IMR-90 (cell line): ENCODE results near the gene SLC31A2. TPM values are rescaled to one million over a fixed set of nuclear protein-coding genes. Genes with fewer than 3 reads are reported as not detected.

ENCODE experiments used
- ATAC-seq: fragments of 200-7000 bp; cut with Tn5 transposase; 2 replicates; pipeline ENCODE4 v1.9.1; 2020; ENCODE audit warnings: low read depth, mild to moderate bottlenecking, moderate library complexity
- BruUV-seq: library from RNA; stranded (reverse); fragments of 400-500 nt; replicated peaks from 2 replicates; lab custom pipeline; 2021; lab: Mats Ljungman, UMichigan
- CTCF ChIA-PET: fragments of 300-600 bp; formaldehyde crosslinking; extraction: SDS; loops from one replicate; lab custom pipeline; 2021; ENCODE audit warnings: antibody characterized with exemption; lab: Yijun Ruan, JAX
- POLR2A ChIA-PET: fragments of 300-600 bp; sonication (Branson Sonifier 250); formaldehyde crosslinking; loops from one replicate; lab custom pipeline; 2022; ENCODE audit warnings: antibody characterized with exemption; ENCODE audit not compliant: unreplicated experiment; lab: Charles Lee
- DNase-seq: peaks from one replicate; pipeline ENCODE4 v3.0.0; 2013
- H2AFZ ChIP-seq: replicated peaks from 2 replicates; pipeline ENCODE3; 2013; ENCODE audit warnings: low read length, mild to moderate bottlenecking; ENCODE audit not compliant: poor library complexity
- H2AK5ac ChIP-seq: 2 replicates; pipeline ENCODE4 v1.6.1; 2013; ENCODE audit warnings: low read depth, low read length, inconsistent platforms
- H2AK9ac ChIP-seq: replicated peaks from 2 replicates; pipeline ENCODE3; 2013; ENCODE audit warnings: mild to moderate bottlenecking, low read depth, low read length, moderate library complexity; ENCODE audit not compliant: poor library complexity
- H2BK120ac ChIP-seq: 2 replicates; pipeline ENCODE4 v1.6.1; 2013; ENCODE audit warnings: low read depth, low read length, inconsistent platforms
- H2BK15ac ChIP-seq: 3 replicates; pipeline ENCODE4 v1.6.1; 2013; ENCODE audit warnings: low read depth, low read length, inconsistent platforms
- H2BK20ac ChIP-seq: 2 replicates; pipeline ENCODE4 v1.6.1; 2013; ENCODE audit warnings: low read depth, mild to moderate bottlenecking, inconsistent platforms, low read length, moderate library complexity
- H2BK5ac ChIP-seq: 2 replicates; pipeline ENCODE4 v1.6.1; 2013; ENCODE audit warnings: mild to moderate bottlenecking, low read depth, low read length, inconsistent platforms; ENCODE audit not compliant: poor library complexity, severe bottlenecking
- H3K14ac ChIP-seq: replicated peaks from 2 replicates; pipeline ENCODE4 v1.6.1; 2013; ENCODE audit warnings: low read depth, low read length, inconsistent platforms
- H3K18ac ChIP-seq: 2 replicates; pipeline ENCODE4 v1.6.1; 2013; ENCODE audit warnings: low read depth, low read length, control low read depth
- H3K23ac ChIP-seq: 2 replicates; pipeline ENCODE4 v1.6.1; 2013; ENCODE audit warnings: low read depth, low read length, inconsistent platforms
- H3K27ac ChIP-seq: 2 replicates; pipeline ENCODE4 v1.5.1; 2013; ENCODE audit warnings: mild to moderate bottlenecking, control low read depth, low read length; ENCODE audit not compliant: insufficient read depth
- H3K27me3 ChIP-seq: 2 replicates; pipeline ENCODE4 v1.6.1; 2013; ENCODE audit warnings: low read length; ENCODE audit not compliant: control insufficient read depth, insufficient read depth
- H3K36me3 ChIP-seq: 2 replicates; pipeline ENCODE4 v1.6.1; 2013; ENCODE audit warnings: low read length, mixed read lengths; ENCODE audit not compliant: control insufficient read depth, insufficient read depth
- H3K4ac ChIP-seq: 2 replicates; pipeline ENCODE4 v1.6.1; 2013; ENCODE audit warnings: low read depth, low read length, inconsistent platforms
- H3K4me1 ChIP-seq: 2 replicates; pipeline ENCODE4 v1.6.1; 2013; ENCODE audit warnings: low read length, mixed read lengths; ENCODE audit not compliant: control insufficient read depth, insufficient read depth
- H3K4me2 ChIP-seq: 2 replicates; pipeline ENCODE4 v1.6.1; 2013; ENCODE audit warnings: low read depth, mild to moderate bottlenecking, control low read depth, low read length, moderate library complexity
- H3K4me3 ChIP-seq: 2 replicates; pipeline ENCODE4 v1.5.1; 2013; ENCODE audit warnings: low read depth, mild to moderate bottlenecking, control low read depth, low read length, moderate library complexity; ENCODE audit not compliant: insufficient read depth
- H3K56ac ChIP-seq: 2 replicates; pipeline ENCODE4 v1.6.1; 2013; ENCODE audit warnings: low read length, inconsistent platforms; ENCODE audit not compliant: insufficient read depth; ENCODE audit errors: extremely low read depth
- H3K79me1 ChIP-seq, 2 experiments: 2 replicates each; pipeline ENCODE4 v1.6.1; 2013; ENCODE audit warnings: low read length in 2 of 2, inconsistent platforms in 1 of 2, low read depth in 1 of 2
- H3K9ac ChIP-seq: 2 replicates; pipeline ENCODE4 v1.6.1; 2013; ENCODE audit warnings: low read depth, low read length, control low read depth
- H3K9me1 ChIP-seq: 2 replicates; pipeline ENCODE4 v1.6.1; 2013; ENCODE audit warnings: low read length, inconsistent platforms; ENCODE audit not compliant: insufficient read depth
- H3K9me3 ChIP-seq: 2 replicates; pipeline ENCODE4 v1.6.1; 2013; ENCODE audit warnings: low read length; ENCODE audit not compliant: control insufficient read depth, insufficient read depth
- H4K20me1 ChIP-seq: 2 replicates; pipeline ENCODE4 v1.6.1; 2013; ENCODE audit warnings: low read length, inconsistent platforms; ENCODE audit not compliant: insufficient read depth
- H4K5ac ChIP-seq: 2 replicates; pipeline ENCODE4 v1.6.1; 2013; ENCODE audit warnings: mild to moderate bottlenecking, low read depth, low read length, control low read depth
- H4K8ac ChIP-seq, 2 experiments: 2 replicates each; pipeline ENCODE4 v1.6.1; 2013; ENCODE audit warnings: low read depth in 2 of 2, low read length in 2 of 2, control low read depth in 1 of 2, inconsistent platforms in 1 of 2
- H4K91ac ChIP-seq: 2 replicates; pipeline ENCODE4 v1.6.1; 2013; ENCODE audit warnings: low read depth, low read length, inconsistent platforms; ENCODE audit not compliant: insufficient read depth
- BHLHE40 ChIP-seq: fragments of 150-350 bp; IDR thresholded peaks from 2 replicates; pipeline ENCODE4 v1.6.1; 2016; ENCODE audit warnings: mild to moderate bottlenecking, low read depth, low read length
- CEBPB ChIP-seq: IDR thresholded peaks from 2 replicates; pipeline ENCODE4 v1.6.1; 2012; ENCODE audit warnings: low read depth, low read length, improper control_type of control experiment
- CHD1 ChIP-seq: IDR thresholded peaks from 2 replicates; pipeline ENCODE4 v1.6.1; 2012; ENCODE audit warnings: low read depth, low read length, improper control_type of control experiment
- CTCF ChIP-seq: conservative IDR thresholded peaks from 2 replicates; pipeline ENCODE4 v1.5.1; 2012; ENCODE audit warnings: mild to moderate bottlenecking, low read depth, low read length, improper control_type of control experiment
- ELK1 ChIP-seq: fragments of 150-350 bp; IDR thresholded peaks from 2 replicates; pipeline ENCODE4 v1.6.1; 2016; ENCODE audit warnings: low read depth, mild to moderate bottlenecking, low read length, moderate library complexity, borderline replicate concordance
- FOS ChIP-seq: fragments of 150-350 bp; IDR thresholded peaks from 2 replicates; pipeline ENCODE4 v1.6.1; 2016; ENCODE audit warnings: low read depth, low read length
- MAFK ChIP-seq: IDR thresholded peaks from 2 replicates; pipeline ENCODE4 v1.6.1; 2012; ENCODE audit warnings: low read depth, low read length, improper control_type of control experiment
- MAZ ChIP-seq: IDR thresholded peaks from 2 replicates; pipeline ENCODE4 v1.6.1; 2012; ENCODE audit warnings: low read depth, mild to moderate bottlenecking, low read length, improper control_type of control experiment, moderate library complexity, borderline replicate concordance
- MXI1 ChIP-seq: IDR thresholded peaks from 2 replicates; pipeline ENCODE4 v1.6.1; 2012; ENCODE audit warnings: low read depth, mild to moderate bottlenecking, low read length, moderate library complexity, borderline replicate concordance
- NFE2L2 ChIP-seq: fragments of 150-350 bp; IDR thresholded peaks from 2 replicates; pipeline ENCODE4 v1.6.1; 2016; ENCODE audit warnings: low read depth, mild to moderate bottlenecking, low read length
- POLR2A ChIP-seq: IDR thresholded peaks from 2 replicates; pipeline ENCODE4 v1.6.1; 2012; ENCODE audit warnings: mild to moderate bottlenecking, low read depth, low read length
- RAD21 ChIP-seq: IDR thresholded peaks from 2 replicates; pipeline ENCODE4 v1.6.1; 2012; ENCODE audit warnings: low read length, improper control_type of control experiment
- RCOR1 ChIP-seq: IDR thresholded peaks from 2 replicates; pipeline ENCODE4 v1.6.1; 2012; ENCODE audit warnings: mild to moderate bottlenecking, low read length, improper control_type of control experiment; ENCODE audit not compliant: insufficient replicate concordance
- RFX5 ChIP-seq: IDR thresholded peaks from 2 replicates; pipeline ENCODE4 v1.8.0; 2012; ENCODE audit warnings: low read depth, mild to moderate bottlenecking, low read length, moderate library complexity
- SMC3 ChIP-seq: fragments of 150-350 bp; IDR thresholded peaks from 2 replicates; pipeline ENCODE4 v1.6.1; 2016; ENCODE audit warnings: low read depth, mild to moderate bottlenecking, antibody characterized with exemption, low read length, moderate library complexity
- WGBS, 2 experiments: methylation state at CpG; one replicate each; pipeline versions ENCODE4 v1.1.5 to v1.1.7; 2013; ENCODE audit warnings: missing lambda C conversion rate in 2 of 2; ENCODE audit not compliant: insufficient read length in 1 of 2; ENCODE audit errors: extremely low coverage in 2 of 2; 5-methylcytosine and 5-hydroxymethylcytosine counted together
- dilution Hi-C: fragments of 300-500 bp; cut with HindIII; formaldehyde crosslinking; loops from one replicate; pipeline ENCODE4 v1.14.3; 2018; ENCODE audit warnings: low sequenced_read_pairs; ENCODE audit not compliant: unreplicated experiment
- in situ Hi-C: fragments of 300-500 bp; cut with MboI; formaldehyde crosslinking; loops from 3 replicates; pipeline ENCODE4 v1.14.3; 2019; ENCODE audit warnings: low sequenced_read_pairs, inconsistent platforms, mixed read lengths
- intact Hi-C: fragments of 100-400 bp; cut with micrococcal nuclease; formaldehyde crosslinking; loops from 2 replicates; pipeline ENCODE4 v1.10.0; 2022
- polyA plus RNA-seq, 3 experiments: library from polyadenylated mRNA; depleted of rRNA; stranded (reverse); fragments of >200 nt; gene quantifications; 2 replicates each; pipeline ENCODE4 v1.2.3, GENCODE V29; 2012; ENCODE audit warnings: low replicate concordance in 1 of 3
- total RNA-seq: library from RNA; depleted of rRNA; stranded (reverse); fragments of >200 nt; gene quantifications from 2 replicates; pipeline ENCODE4 v1.2.3, GENCODE V29; 2012
- TF ChIP-seq, protein P1 (sequence below): fragments of 150-350 bp; IDR thresholded peaks from 2 replicates; pipeline ENCODE4 v1.6.1; 2017; ENCODE audit warnings: mild to moderate bottlenecking, antibody characterized with exemption, low read length, low read depth

SLC31A2 gene
- total and polyA plus RNA-seq, 2 of the 4 experiments (the other 2 are of a cell fraction), result 5.1 to 7.2 TPM

DNA sequence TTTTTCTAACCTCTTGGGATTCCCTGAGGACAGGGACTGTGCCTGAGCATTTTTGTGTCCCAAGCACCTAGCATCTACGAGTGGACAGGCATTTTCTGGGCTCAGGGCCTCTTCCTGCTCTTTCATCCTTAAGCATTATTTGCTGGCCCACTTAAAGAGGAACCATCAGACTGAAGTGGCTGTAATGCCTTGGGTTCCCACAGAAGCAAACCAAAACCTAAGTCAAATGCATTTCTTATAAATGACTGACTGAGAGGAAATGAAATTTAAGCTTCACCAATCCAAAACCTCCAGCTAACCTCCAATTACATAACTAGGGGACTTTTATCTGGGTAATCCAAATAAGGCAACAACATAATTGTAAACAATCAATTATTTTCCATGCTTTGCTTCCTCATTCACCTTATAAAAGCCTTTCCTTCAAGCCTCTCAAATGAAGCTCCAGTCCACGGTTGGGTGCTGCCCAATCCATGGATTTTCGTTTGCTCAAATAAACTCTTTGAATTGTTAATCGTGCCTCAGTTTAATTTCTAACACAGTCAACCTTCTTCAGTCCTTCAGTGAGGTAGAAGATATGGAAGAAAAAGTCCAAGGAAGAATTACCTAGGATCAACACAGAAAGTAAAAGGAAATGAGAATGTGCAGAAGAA lies 25.3 kb upstream of the SLC31A2 start:
- H4K5ac ChIP-seq, result no peak overlapping the region
- no peak overlapping the region for H3K14ac ChIP-seq
- H3K56ac ChIP-seq, result no peak overlapping the region
- no peak overlapping the region for H4K8ac ChIP-seq
- WGBS, 2 experiments, result 60% methylated on average over 1 of the region's 4 CpGs; no CpG with 5 or more reads in 1 of the 2 experiments
- H2AK5ac ChIP-seq, result no peak overlapping the region
- H2BK20ac ChIP-seq, result no peak overlapping the region
- no peak overlapping the region for H3K27ac ChIP-seq
- no peak overlapping the region for H2BK120ac ChIP-seq
- H3K18ac ChIP-seq, result no peak overlapping the region
- no TSS peak for BruUV-seq
- intact Hi-C loops (no loop called here), in situ Hi-C loops (no loop called here), dilution Hi-C loops (no loop called here)
- no peak overlapping the region for H3K9ac ChIP-seq
- ATAC-seq (no peak), DNase-seq (no peak)
- H3K23ac ChIP-seq, result no peak overlapping the region
- H3K27me3 ChIP-seq, result peaks cover 3% of the 10 kb centered on the region; the same call in 1 of the 2 replicates
- H3K9me3 ChIP-seq, result no peaks in the 10 kb centered on the region
- H3K4me1 ChIP-seq, result no peaks in the 10 kb centered on the region
- ChIA-PET POLR2A (no interaction called here), CTCF (interaction anchor here (0.6 kb wide), 1 partner anchor 11 kb away, joined by 5 read pairs; no protein-coding TSS in a partner anchor)
- H3K9me1 ChIP-seq, result no peaks in the 10 kb centered on the region
- H4K91ac ChIP-seq, result no peak overlapping the region
- H3K79me1 ChIP-seq, result no peaks in the 10 kb centered on the region
- H3K4me2 ChIP-seq, result no peak overlapping the region
- H2AFZ ChIP-seq, result no peak overlapping the region
- no peak overlapping the region for H3K4me3 ChIP-seq
- no peak overlapping the region for H2AK9ac ChIP-seq
- no peak overlapping the region for H2BK15ac ChIP-seq
- H3K4ac ChIP-seq, result no peak overlapping the region
- H2BK5ac ChIP-seq, result no peak overlapping the region
- TF ChIP-seq RFX5, result no peak
- TF ChIP-seq POLR2A, result no peak
- no peak for TF ChIP-seq BHLHE40
- TF ChIP-seq SMC3, result no peak
- no peak for TF ChIP-seq CTCF
- no peak for TF ChIP-seq CHD1
- TF ChIP-seq MXI1, result no peak
- no peak for TF ChIP-seq NFE2L2
- no peak for TF ChIP-seq CEBPB
- TF ChIP-seq RAD21, result no peak
- no peak for TF ChIP-seq MAFK
- TF ChIP-seq RCOR1, result no peak
- no peak for TF ChIP-seq ELK1
- TF ChIP-seq FOS, result no peak
- TF ChIP-seq, protein P1, sequence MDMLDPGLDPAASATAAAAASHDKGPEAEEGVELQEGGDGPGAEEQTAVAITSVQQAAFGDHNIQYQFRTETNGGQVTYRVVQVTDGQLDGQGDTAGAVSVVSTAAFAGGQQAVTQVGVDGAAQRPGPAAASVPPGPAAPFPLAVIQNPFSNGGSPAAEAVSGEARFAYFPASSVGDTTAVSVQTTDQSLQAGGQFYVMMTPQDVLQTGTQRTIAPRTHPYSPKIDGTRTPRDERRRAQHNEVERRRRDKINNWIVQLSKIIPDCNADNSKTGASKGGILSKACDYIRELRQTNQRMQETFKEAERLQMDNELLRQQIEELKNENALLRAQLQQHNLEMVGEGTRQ, result no peak
- TF ChIP-seq MAZ, result no peak
- no peaks in the 10 kb centered on the region for H3K36me3 ChIP-seq
- H4K20me1 ChIP-seq, result no peaks in the 10 kb centered on the region
